GM12878 (cell line): ENCODE measurements around the gene DDX10.

Experiments used
- BCL11A ChIP-seq: IDR thresholded peaks from 2 replicates; pipeline ENCODE4 v1.6.1; 2011; ENCODE audit warnings: low read depth, low read length
- DPF2 ChIP-seq: fragments of 450-650 bp; IDR thresholded peaks from 2 replicates; pipeline ENCODE4 v1.6.1; 2017; ENCODE audit warnings: mild to moderate bottlenecking
- FOS ChIP-seq: IDR thresholded peaks from 3 replicates; pipeline ENCODE4 v1.6.1; 2011; ENCODE audit warnings: borderline replicate concordance; ENCODE audit not compliant: insufficient read length; ENCODE audit errors: extremely low read depth
- SREBF1 ChIP-seq: IDR thresholded peaks from 2 replicates; pipeline ENCODE4 v1.6.1; 2012; ENCODE audit warnings: mild to moderate bottlenecking, low read length
- ZNF274 ChIP-seq: IDR thresholded peaks from one replicate; pipeline ENCODE4 v1.8.0; 2011; ENCODE audit not compliant: insufficient read length, insufficient read depth
- TF ChIP-seq, protein P1 (sequence below), 3 experiments: IDR thresholded peaks in 2 of 3; conservative IDR thresholded peaks in 1 of 3; 2 replicates each; pipeline ENCODE4 v1.5.1; 2011; ENCODE audit warnings: low read depth in 3 of 3, low read length in 3 of 3, mild to moderate bottlenecking in 3 of 3, control low read depth in 2 of 3, moderate library complexity in 2 of 3, inconsistent platforms in 1 of 3, mixed read lengths in 1 of 3; ENCODE audit not compliant: control insufficient read depth in 2 of 3, insufficient read depth in 1 of 3; ENCODE audit errors: extremely low read depth in 1 of 3
- TF ChIP-seq, protein P2 (sequence below): IDR thresholded peaks from 2 replicates; pipeline ENCODE4 v1.6.1; 2012; ENCODE audit warnings: improper control_type of control experiment, low read depth, low read length; ENCODE audit not compliant: insufficient replicate concordance
- TF ChIP-seq, protein P3 (sequence below): IDR thresholded peaks from 2 replicates; pipeline ENCODE4 v1.6.1; 2012; ENCODE audit warnings: low read depth, low read length, improper control_type of control experiment
- TF ChIP-seq, protein P4 (sequence below): IDR thresholded peaks from 2 replicates; pipeline ENCODE4 v1.6.1; 2011; ENCODE audit warnings: borderline replicate concordance, low read depth, mild to moderate bottlenecking, moderate library complexity, mixed read lengths, low read length; ENCODE audit not compliant: insufficient read depth; ENCODE audit errors: extremely low read length

DNA sequence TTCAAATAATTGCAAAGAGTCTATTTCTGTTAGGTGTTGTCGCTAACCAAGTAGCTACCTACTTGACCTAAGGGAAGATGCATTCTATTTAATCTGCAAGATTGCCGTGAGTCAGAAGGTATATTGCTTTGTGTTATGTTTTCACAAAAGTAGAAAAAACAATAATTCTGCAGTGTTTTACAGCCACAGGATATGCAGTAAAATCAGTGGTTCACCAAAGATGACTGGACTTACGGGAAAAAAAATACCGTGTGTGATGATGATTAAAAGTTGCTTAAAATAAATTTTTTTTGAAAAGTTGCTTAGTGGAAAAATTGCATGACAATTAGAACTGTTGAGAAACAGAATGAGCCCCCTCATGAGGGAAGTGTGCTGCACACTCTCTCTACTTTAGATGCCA lies 209.1 kb downstream of the DDX10 start:
- TF ChIP-seq, protein P1, sequence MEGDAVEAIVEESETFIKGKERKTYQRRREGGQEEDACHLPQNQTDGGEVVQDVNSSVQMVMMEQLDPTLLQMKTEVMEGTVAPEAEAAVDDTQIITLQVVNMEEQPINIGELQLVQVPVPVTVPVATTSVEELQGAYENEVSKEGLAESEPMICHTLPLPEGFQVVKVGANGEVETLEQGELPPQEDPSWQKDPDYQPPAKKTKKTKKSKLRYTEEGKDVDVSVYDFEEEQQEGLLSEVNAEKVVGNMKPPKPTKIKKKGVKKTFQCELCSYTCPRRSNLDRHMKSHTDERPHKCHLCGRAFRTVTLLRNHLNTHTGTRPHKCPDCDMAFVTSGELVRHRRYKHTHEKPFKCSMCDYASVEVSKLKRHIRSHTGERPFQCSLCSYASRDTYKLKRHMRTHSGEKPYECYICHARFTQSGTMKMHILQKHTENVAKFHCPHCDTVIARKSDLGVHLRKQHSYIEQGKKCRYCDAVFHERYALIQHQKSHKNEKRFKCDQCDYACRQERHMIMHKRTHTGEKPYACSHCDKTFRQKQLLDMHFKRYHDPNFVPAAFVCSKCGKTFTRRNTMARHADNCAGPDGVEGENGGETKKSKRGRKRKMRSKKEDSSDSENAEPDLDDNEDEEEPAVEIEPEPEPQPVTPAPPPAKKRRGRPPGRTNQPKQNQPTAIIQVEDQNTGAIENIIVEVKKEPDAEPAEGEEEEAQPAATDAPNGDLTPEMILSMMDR (IDR thresholded peaks at IDR 0.05 in 2 of 3, conservative IDR thresholded peaks at IDR 0.05 in 1 of 3; ENCODE audit: control insufficient read depth in 2 of 3, extremely low read depth in 1 of 3, insufficient read depth in 1 of 3, low read depth in 3 of 3, low read length in 3 of 3): no peak
- TF ChIP-seq BCL11A (no peak), SREBF1 (no peak), FOS (no peak), DPF2 (no peak), ZNF274 (no peak)
- TF ChIP-seq, protein P2, sequence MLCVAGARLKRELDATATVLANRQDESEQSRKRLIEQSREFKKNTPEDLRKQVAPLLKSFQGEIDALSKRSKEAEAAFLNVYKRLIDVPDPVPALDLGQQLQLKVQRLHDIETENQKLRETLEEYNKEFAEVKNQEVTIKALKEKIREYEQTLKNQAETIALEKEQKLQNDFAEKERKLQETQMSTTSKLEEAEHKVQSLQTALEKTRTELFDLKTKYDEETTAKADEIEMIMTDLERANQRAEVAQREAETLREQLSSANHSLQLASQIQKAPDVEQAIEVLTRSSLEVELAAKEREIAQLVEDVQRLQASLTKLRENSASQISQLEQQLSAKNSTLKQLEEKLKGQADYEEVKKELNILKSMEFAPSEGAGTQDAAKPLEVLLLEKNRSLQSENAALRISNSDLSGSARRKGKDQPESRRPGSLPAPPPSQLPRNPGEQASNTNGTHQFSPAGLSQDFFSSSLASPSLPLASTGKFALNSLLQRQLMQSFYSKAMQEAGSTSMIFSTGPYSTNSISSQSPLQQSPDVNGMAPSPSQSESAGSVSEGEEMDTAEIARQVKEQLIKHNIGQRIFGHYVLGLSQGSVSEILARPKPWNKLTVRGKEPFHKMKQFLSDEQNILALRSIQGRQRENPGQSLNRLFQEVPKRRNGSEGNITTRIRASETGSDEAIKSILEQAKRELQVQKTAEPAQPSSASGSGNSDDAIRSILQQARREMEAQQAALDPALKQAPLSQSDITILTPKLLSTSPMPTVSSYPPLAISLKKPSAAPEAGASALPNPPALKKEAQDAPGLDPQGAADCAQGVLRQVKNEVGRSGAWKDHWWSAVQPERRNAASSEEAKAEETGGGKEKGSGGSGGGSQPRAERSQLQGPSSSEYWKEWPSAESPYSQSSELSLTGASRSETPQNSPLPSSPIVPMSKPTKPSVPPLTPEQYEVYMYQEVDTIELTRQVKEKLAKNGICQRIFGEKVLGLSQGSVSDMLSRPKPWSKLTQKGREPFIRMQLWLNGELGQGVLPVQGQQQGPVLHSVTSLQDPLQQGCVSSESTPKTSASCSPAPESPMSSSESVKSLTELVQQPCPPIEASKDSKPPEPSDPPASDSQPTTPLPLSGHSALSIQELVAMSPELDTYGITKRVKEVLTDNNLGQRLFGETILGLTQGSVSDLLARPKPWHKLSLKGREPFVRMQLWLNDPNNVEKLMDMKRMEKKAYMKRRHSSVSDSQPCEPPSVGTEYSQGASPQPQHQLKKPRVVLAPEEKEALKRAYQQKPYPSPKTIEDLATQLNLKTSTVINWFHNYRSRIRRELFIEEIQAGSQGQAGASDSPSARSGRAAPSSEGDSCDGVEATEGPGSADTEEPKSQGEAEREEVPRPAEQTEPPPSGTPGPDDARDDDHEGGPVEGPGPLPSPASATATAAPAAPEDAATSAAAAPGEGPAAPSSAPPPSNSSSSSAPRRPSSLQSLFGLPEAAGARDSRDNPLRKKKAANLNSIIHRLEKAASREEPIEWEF: no peak
- TF ChIP-seq, protein P3, sequence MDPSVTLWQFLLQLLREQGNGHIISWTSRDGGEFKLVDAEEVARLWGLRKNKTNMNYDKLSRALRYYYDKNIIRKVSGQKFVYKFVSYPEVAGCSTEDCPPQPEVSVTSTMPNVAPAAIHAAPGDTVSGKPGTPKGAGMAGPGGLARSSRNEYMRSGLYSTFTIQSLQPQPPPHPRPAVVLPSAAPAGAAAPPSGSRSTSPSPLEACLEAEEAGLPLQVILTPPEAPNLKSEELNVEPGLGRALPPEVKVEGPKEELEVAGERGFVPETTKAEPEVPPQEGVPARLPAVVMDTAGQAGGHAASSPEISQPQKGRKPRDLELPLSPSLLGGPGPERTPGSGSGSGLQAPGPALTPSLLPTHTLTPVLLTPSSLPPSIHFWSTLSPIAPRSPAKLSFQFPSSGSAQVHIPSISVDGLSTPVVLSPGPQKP: no peak
- TF ChIP-seq, protein P4, sequence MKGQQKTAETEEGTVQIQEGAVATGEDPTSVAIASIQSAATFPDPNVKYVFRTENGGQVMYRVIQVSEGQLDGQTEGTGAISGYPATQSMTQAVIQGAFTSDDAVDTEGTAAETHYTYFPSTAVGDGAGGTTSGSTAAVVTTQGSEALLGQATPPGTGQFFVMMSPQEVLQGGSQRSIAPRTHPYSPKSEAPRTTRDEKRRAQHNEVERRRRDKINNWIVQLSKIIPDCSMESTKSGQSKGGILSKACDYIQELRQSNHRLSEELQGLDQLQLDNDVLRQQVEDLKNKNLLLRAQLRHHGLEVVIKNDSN: no peak
